ENCODE data around the gene COL25A1. TPM values are rescaled to one million over a fixed set of nuclear protein-coding genes. Genes with fewer than 3 reads are reported as not detected.

Gene COL25A1
- total RNA-seq, 1 experiment from 2014 or later = not detected

- H3K27me3 ChIP-seq (ENCODE audit: control insufficient read depth, insufficient read depth, low read length) = no peaks in the 10 kb centered on the region
- H3K4me1 ChIP-seq (ENCODE audit: control insufficient read depth, insufficient read depth, low read length) = no peaks in the 10 kb centered on the region
- ChIA-PET CTCF (no interaction called here), POLR2A (no interaction called here)
- TF ChIP-seq POLR2AphosphoS5 (IDR thresholded peaks at IDR 0.05; ENCODE audit: low read depth, low read length) = no peak
- TF ChIP-seq REST (IDR thresholded peaks at IDR 0.05; ENCODE audit: insufficient read depth in 1 of 2, low read depth in 2 of 2, low read length in 1 of 2) = no peak
- no peak for TF ChIP-seq TCF7L2 (IDR thresholded peaks at IDR 0.05; ENCODE audit: low read depth, low read length)
- TF ChIP-seq CTCF (IDR thresholded peaks at IDR 0.05) = no peak
- no peak for TF ChIP-seq SIN3A (IDR thresholded peaks at IDR 0.05; ENCODE audit: borderline replicate concordance, insufficient read depth, low read depth, low read length)
- H3K36me3 ChIP-seq (ENCODE audit: control insufficient read depth, insufficient read depth, low read length) = no peaks in the 10 kb centered on the region
- H3K27ac ChIP-seq (ENCODE audit: low read length) = no peak overlapping the region
- H3K4me3 ChIP-seq (ENCODE audit: low read depth in 2 of 2, low read length in 2 of 2) = no peak overlapping the region
- in situ Hi-C loops (cut with HindIII; ENCODE audit: low pct_unique_long_range_greater_than_20kb, low sequenced_read_pairs) (no loop called here), intact Hi-C loops (cut with micrococcal nuclease; ENCODE audit: unreplicated experiment) (no loop called here)
- DNase-seq (ENCODE audit: low read depth, low spot score) (no peak), ATAC-seq (no peak)
- H3K9me3 ChIP-seq (ENCODE audit: control insufficient read depth, insufficient read depth, low read depth, low read length) = no peaks in the 10 kb centered on the region
- no TSS peak for BruUV-seq (replicated peaks)
Observed at GRCh38 chr4:109156356-109156755, 146.1 kb downstream of the COL25A1 start.

GRCh38 chr4:109155682-109156283, 146.7 kb downstream of the COL25A1 start:
- intact Hi-C loops (cut with micrococcal nuclease; ENCODE audit: unreplicated experiment) = no loop called here
- CTCF ChIA-PET = no interaction called here
- no TSS peak for BruUV-seq (replicated peaks)
- DNase-seq (ENCODE audit: low read depth, low spot score) (no peak), ATAC-seq (no peak)
- in situ Hi-C loops (cut with HindIII; ENCODE audit: low pct_unique_long_range_greater_than_20kb, low sequenced_read_pairs) = no loop called here
- Histone ChIP-seq H3K27ac (ENCODE audit: low read length) (no peak overlapping the region), H3K27me3 (ENCODE audit: control insufficient read depth, insufficient read depth, low read length) (no peaks in the 10 kb centered on the region), H3K4me3 (ENCODE audit: low read depth in 2 of 2, low read length in 2 of 2) (no peak overlapping the region), H3K9me3 (ENCODE audit: control insufficient read depth, insufficient read depth, low read depth, low read length) (no peaks in the 10 kb centered on the region), H3K4me1 (ENCODE audit: control insufficient read depth, insufficient read depth, low read length) (no peaks in the 10 kb centered on the region), H3K36me3 (ENCODE audit: control insufficient read depth, insufficient read depth, low read length) (no peaks in the 10 kb centered on the region)
- TF ChIP-seq TCF7L2 (IDR thresholded peaks at IDR 0.05; ENCODE audit: low read depth, low read length) (no peak), CTCF (IDR thresholded peaks at IDR 0.05) (no peak), REST (IDR thresholded peaks at IDR 0.05; ENCODE audit: insufficient read depth in 1 of 2, low read depth in 2 of 2, low read length in 1 of 2) (no peak), POLR2AphosphoS5 (IDR thresholded peaks at IDR 0.05; ENCODE audit: low read depth, low read length) (no peak), SIN3A (IDR thresholded peaks at IDR 0.05; ENCODE audit: borderline replicate concordance, insufficient read depth, low read depth, low read length) (no peak)
- POLR2A ChIA-PET = no interaction called here

Measured in Panc1 (cell line).